Lung (tissue), 12 donors: ENCODE results near the gene TOPBP1. TPM values are rescaled to one million over a fixed set of nuclear protein-coding genes. Genes with fewer than 3 reads are reported as not detected.

Source experiments
- ATAC-seq: fragments of 200-7000 bp; cut with Tn5 transposase; one replicate; pipeline ENCODE4 v1.9.1; 2020; ENCODE audit warnings: moderate number of reproducible peaks; ENCODE audit not compliant: insufficient read depth, low FRiP score
- DNase-seq, 3 donors: peaks; one replicate each; pipeline ENCODE4 v3.0.0-alpha.2; 2013 to 2017
- H3K27ac ChIP-seq, 2 donors: one replicate each; pipeline ENCODE4 v1.5.1; 2013; ENCODE audit warnings: mild to moderate bottlenecking in 2 of 2, moderate library complexity in 2 of 2, control low read depth in 1 of 2, inconsistent platforms in 1 of 2, low read depth in 1 of 2, low read length in 1 of 2
- H3K27me3 ChIP-seq, 3 donors: one replicate each; pipeline ENCODE4 v1.5.1; 2013; ENCODE audit warnings: low read length in 2 of 3; ENCODE audit not compliant: control insufficient read depth in 3 of 3, insufficient read depth in 3 of 3
- H3K36me3 ChIP-seq, 4 donors: one replicate each; pipeline ENCODE4 v1.5.1; 2013; ENCODE audit warnings: low read length in 4 of 4, mild to moderate bottlenecking in 1 of 4, moderate library complexity in 1 of 4; ENCODE audit not compliant: control insufficient read depth in 4 of 4, insufficient read depth in 4 of 4
- H3K4me1 ChIP-seq, 5 donors: one replicate each; pipeline ENCODE4 v1.5.1; 2013; ENCODE audit warnings: low read length in 5 of 5, mild to moderate bottlenecking in 2 of 5, moderate library complexity in 1 of 5; ENCODE audit not compliant: control insufficient read depth in 5 of 5, insufficient read depth in 5 of 5
- H3K4me3 ChIP-seq: one replicate; pipeline ENCODE4 v1.5.1; 2013; ENCODE audit warnings: mild to moderate bottlenecking, control low read depth, moderate library complexity
- H3K9ac ChIP-seq, 2 donors: one replicate each; pipeline ENCODE4 v1.5.1; 2013; ENCODE audit warnings: low read length in 2 of 2, control low read depth in 1 of 2; ENCODE audit not compliant: insufficient read depth in 1 of 2
- H3K9me3 ChIP-seq, 4 donors: one replicate each; pipeline ENCODE4 v1.5.1; 2013; ENCODE audit warnings: low read length in 3 of 4, mild to moderate bottlenecking in 1 of 4, moderate library complexity in 1 of 4; ENCODE audit not compliant: control insufficient read depth in 4 of 4, insufficient read depth in 3 of 4
- CTCF ChIP-seq: IDR thresholded peaks from 2 replicates; pipeline ENCODE4 v1.5.1; 2012; ENCODE audit warnings: mild to moderate bottlenecking; ENCODE audit errors: control extremely low read depth, extremely low read depth
- WGBS, 2 donors: extraction: QIAGEN DNeasy Blood & Tissue Kit; methylation state at CpG; one replicate each; pipeline ENCODE4 v1.1.7; 2013; 5-methylcytosine and 5-hydroxymethylcytosine counted together
- polyA plus RNA-seq, 2 donors: library from polyadenylated mRNA; stranded (reverse); fragments of 200-250 nt; gene quantifications; one replicate each; pipeline ENCODE4 v1.2.1, GENCODE V29; 2013
- total RNA-seq, 2 donors: library from RNA; depleted of rRNA in 1 of 2; stranded (reverse); fragments of >200 nt in 1 of 2; gene quantifications; one replicate each; pipeline ENCODE4 v1.2.1, GENCODE V29; 2014 to 2021
- donor health status: control.
- donor health status: control.
- donor health status: Bipolar disorder and iron deficiency.
- donor health status: healthy.
- donor health status: DM: yes; HTN: yes; CAD: no.

TOPBP1 gene
- total and polyA plus RNA-seq, 4 donors, result 6.9 to 45.4 (median 13.7) TPM

- Histone ChIP-seq H3K27me3 (no peaks in the 10 kb centered on the region), H3K4me1 (peaks cover 0 to 22% (median 0%) of the 10 kb centered on the region in 5 donors), H3K9ac (no peak overlapping the region), H3K4me3 (no peak overlapping the region), H3K9me3 (no peaks in the 10 kb centered on the region), H3K36me3 (peaks cover 4 to 25% (median 12%) of the 10 kb centered on the region in 4 donors), H3K27ac (no peak overlapping the region)
- no peak for TF ChIP-seq CTCF
- ATAC-seq, result no peak
- no peak for DNase-seq
- 77 to 85% methylated on average over 2 of the region's 2 CpGs for WGBS, 2 donors
Observed at GRCh38 chr3:133659806-133660205, 1.9 kb downstream of the TOPBP1 start.

DNA sequence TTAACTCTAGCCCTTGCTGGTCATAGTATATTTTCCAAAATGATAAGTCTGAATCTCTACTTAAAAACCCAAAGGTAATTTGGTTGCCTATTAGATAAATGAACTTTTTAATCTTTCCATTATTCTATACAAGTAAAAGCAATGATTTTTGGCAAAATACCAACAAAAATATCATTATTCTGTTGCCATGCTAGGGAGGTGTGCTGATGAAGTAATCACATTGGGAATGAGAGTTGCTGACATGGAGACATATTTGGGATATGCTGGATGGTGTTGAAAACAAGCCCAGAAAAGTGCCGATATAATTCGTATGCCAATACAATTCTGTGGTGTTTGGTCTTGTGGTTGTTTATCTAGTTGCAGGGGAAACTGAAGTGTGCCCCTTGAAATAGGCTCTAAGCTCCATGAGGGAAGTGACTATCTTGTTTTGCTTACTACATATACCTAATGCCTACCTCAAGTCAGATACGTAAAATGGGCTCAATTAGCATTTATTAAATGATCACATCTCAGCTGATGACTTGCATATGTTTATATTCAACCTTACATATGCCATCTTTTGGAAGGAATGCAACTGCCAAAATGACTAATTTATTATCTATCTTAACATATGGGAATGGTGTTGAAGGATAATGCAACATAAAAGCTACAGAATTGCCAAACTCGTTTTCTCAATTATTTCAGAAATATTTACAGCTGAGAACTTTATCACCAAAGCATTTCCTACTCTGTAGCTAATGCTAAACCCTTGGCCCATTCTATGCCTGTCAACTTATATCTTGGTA, 5.8 kb downstream of the TOPBP1 start:
- H3K4me1 ChIP-seq, result peaks cover 0 to 9% (median 0%) of the 10 kb centered on the region in 5 donors
- no peak overlapping the region for H3K9ac ChIP-seq
- H3K36me3 ChIP-seq, result peaks cover 10 to 41% (median 15%) of the 10 kb centered on the region in 4 donors
- DNase-seq, result no peak
- no peak overlapping the region for H3K27ac ChIP-seq
- no peak for ATAC-seq
- H3K27me3 ChIP-seq, result no peaks in the 10 kb centered on the region
- 93 to 95% methylated on average over 4 of the region's 4 CpGs for WGBS, 2 donors
- no peak overlapping the region for H3K4me3 ChIP-seq
- no peaks in the 10 kb centered on the region for H3K9me3 ChIP-seq
- no peak for TF ChIP-seq CTCF

- WGBS, 2 donors, result 89 to 94% methylated on average over 4 of the region's 4 CpGs
- Histone ChIP-seq H3K9me3 (no peaks in the 10 kb centered on the region), H3K4me1 (peaks cover 0 to 1% (median 0%) of the 10 kb centered on the region in 5 donors), H3K27me3 (no peaks in the 10 kb centered on the region), H3K9ac (no peak overlapping the region), H3K27ac (no peak overlapping the region), H3K36me3 (peaks cover 6 to 34% (median 13%) of the 10 kb centered on the region in 4 donors), H3K4me3 (no peak overlapping the region)
- ATAC-seq, result no peak
- no peak for DNase-seq
- TF ChIP-seq CTCF, result no peak
Observed at GRCh38 chr3:133649486-133650068, 12.2 kb downstream of the TOPBP1 start.
